MCF 10A (cell line): ENCODE measurements around the gene RC3H2. TPM values are rescaled to one million over a fixed set of nuclear protein-coding genes. Genes with fewer than 3 reads are reported as not detected.
"Not testable (repeated sequence)": the region's sequence is repeated elsewhere in the genome, so short reads cannot be mapped to it uniquely, and the experiment has no call there.

Source experiments
- BruUV-seq: library from RNA; stranded (reverse); fragments of 400-500 nt; replicated peaks from 2 replicates; lab custom pipeline; 2021; lab: Mats Ljungman, UMichigan
- CTCF ChIA-PET: fragments of 300-600 bp; sonication (Branson Sonifier 250); formaldehyde crosslinking; extraction: SDS; loops from one replicate; lab custom pipeline; 2021; ENCODE audit warnings: antibody characterized with exemption, inconsistent platforms; lab: Yijun Ruan, JAX
- POLR2A ChIA-PET: fragments of 300-600, 350-650 bp; sonication (Branson Sonifier 250); formaldehyde crosslinking; extraction: SDS; loops from one replicate; lab custom pipeline; 2020; ENCODE audit warnings: antibody characterized with exemption, inconsistent platforms; lab: Yijun Ruan, JAX
- DNase-seq: peaks from one replicate; pipeline ENCODE4 v3.0.0-alpha.2; 2018; ENCODE audit not compliant: unreplicated experiment
- H3K27ac Mint-ChIP-seq: one replicate; pipeline ENCODE4 v1.8.0; 2022; ENCODE audit warnings: mild to moderate bottlenecking, low read depth, mixed read lengths; ENCODE audit not compliant: unreplicated experiment
- H3K27me3 Mint-ChIP-seq: one replicate; pipeline ENCODE4 v1.8.0; 2022; ENCODE audit warnings: mixed read lengths; ENCODE audit not compliant: insufficient read depth, unreplicated experiment
- H3K36me3 Mint-ChIP-seq: one replicate; pipeline ENCODE4 v1.8.0; 2022; ENCODE audit warnings: mild to moderate bottlenecking, moderate library complexity, mixed read lengths; ENCODE audit not compliant: insufficient read depth, unreplicated experiment
- H3K4me1 Mint-ChIP-seq: one replicate; pipeline ENCODE4 v1.8.0; 2022; ENCODE audit warnings: mixed read lengths; ENCODE audit not compliant: insufficient read depth, unreplicated experiment
- H3K4me3 Mint-ChIP-seq: one replicate; pipeline ENCODE4 v1.8.0; 2022; ENCODE audit warnings: mild to moderate bottlenecking, moderate library complexity, mixed read lengths; ENCODE audit not compliant: unreplicated experiment
- H3K9me3 Mint-ChIP-seq: one replicate; pipeline ENCODE4 v1.8.0; 2022; ENCODE audit warnings: mixed read lengths; ENCODE audit not compliant: unreplicated experiment
- intact Hi-C: fragments of 100-400 bp; cut with micrococcal nuclease; formaldehyde crosslinking; loops from 2 replicates; pipeline ENCODE4 v1.14.1; 2022
- total RNA-seq: library from RNA; stranded (reverse); gene quantifications from 2 replicates; pipeline ENCODE4 v1.2.3, GENCODE V29; 2022
- TF ChIP-seq, protein P1 (sequence below): fragments of 200-600 bp; IDR thresholded peaks from one replicate; pipeline ENCODE4 v1.8.0; 2022; ENCODE audit warnings: antibody characterized with exemption, mild to moderate bottlenecking; ENCODE audit not compliant: unreplicated experiment

Gene RC3H2
- total RNA-seq, 1 experiment from 2014 or later, result 59.1 TPM

DNA sequence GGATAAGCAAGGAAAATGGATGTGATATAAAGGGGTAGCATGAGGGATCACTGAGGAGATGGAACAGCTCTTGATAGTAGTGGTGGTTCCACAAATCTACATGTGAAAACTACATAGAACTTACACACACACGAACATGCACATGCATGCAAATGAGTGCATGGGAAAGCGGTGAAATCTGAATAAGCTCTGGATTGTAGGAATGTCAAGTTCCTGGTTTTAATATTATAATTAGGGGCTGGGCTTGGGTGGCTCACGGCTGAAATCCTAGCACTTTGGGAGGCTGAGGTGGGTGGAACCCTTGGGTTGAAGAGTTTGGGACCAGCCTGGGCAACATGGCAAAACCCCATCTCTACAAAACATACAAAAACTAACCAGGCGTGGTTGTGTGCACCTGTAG, 63.7 kb downstream of the RC3H2 start:
- BruUV-seq, result no TSS peak
- TF ChIP-seq, protein P1, sequence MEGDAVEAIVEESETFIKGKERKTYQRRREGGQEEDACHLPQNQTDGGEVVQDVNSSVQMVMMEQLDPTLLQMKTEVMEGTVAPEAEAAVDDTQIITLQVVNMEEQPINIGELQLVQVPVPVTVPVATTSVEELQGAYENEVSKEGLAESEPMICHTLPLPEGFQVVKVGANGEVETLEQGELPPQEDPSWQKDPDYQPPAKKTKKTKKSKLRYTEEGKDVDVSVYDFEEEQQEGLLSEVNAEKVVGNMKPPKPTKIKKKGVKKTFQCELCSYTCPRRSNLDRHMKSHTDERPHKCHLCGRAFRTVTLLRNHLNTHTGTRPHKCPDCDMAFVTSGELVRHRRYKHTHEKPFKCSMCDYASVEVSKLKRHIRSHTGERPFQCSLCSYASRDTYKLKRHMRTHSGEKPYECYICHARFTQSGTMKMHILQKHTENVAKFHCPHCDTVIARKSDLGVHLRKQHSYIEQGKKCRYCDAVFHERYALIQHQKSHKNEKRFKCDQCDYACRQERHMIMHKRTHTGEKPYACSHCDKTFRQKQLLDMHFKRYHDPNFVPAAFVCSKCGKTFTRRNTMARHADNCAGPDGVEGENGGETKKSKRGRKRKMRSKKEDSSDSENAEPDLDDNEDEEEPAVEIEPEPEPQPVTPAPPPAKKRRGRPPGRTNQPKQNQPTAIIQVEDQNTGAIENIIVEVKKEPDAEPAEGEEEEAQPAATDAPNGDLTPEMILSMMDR, result no peak
- H3K27ac Mint-ChIP-seq, result no peak overlapping the region
- H3K4me3 Mint-ChIP-seq, result no peak overlapping the region
- POLR2A ChIA-PET, result interaction anchor here (0.7 to 1.1 kb wide), 3 partner anchors 13 to 63 kb away, joined by 3 to 4 read pairs (median 4); partner anchors contain the start of gene PDCL
- H3K27me3 Mint-ChIP-seq, result peaks cover 11% of the 10 kb centered on the region
- no peaks in the 10 kb centered on the region for H3K4me1 Mint-ChIP-seq
- intact Hi-C loops, result no loop called here
- CTCF ChIA-PET, result interaction anchor here (0.6 to 1.0 kb wide), 2 partner anchors 451 to 1193 kb away, joined by 3 to 6 read pairs; no protein-coding TSS in a partner anchor
- peaks cover 31% of the 10 kb centered on the region for H3K36me3 Mint-ChIP-seq
- DNase-seq, result no peak
- H3K9me3 Mint-ChIP-seq, result peaks cover 9% of the 10 kb centered on the region

- H3K36me3 Mint-ChIP-seq, H3K4me3 Mint-ChIP-seq, CTCF ChIA-PET, POLR2A ChIA-PET, H3K9me3 Mint-ChIP-seq, H3K4me1 Mint-ChIP-seq, H3K27ac Mint-ChIP-seq, intact Hi-C loops, BruUV-seq: not testable (repeated sequence)
- peaks cover 11% of the 10 kb centered on the region for H3K27me3 Mint-ChIP-seq
- DNase-seq, result peak; percentile 9
Measured at GRCh38 chr9:122838441-122838840, 66.7 kb downstream of the RC3H2 start.

DNA sequence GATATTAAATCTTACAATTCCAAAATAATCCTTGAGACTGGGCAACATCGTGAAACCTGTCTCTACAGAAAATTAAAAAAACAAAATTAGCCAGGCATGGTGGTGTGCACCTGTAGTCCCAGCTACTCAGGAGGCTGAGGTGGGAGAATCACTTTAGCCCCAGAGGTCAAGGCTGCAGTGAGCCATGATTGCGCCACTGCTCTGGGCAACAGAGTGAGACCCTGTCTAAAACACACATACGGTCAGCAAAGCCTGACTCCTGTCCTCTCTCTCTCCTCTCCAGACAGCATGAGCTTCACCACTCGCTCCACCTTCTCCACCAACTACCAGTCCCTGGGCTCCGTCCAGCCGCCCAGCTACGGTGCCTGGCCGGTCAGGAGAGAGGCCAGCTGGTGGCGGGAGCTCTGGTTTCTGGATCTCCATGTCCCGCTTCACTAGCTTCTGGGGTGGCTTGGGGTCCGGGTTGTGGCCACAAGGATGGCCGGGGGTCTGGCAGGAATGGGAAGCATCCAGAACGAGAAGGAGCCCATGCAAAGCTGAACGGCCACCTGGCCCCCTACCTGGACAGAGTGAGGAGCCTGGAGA, 67.8 kb downstream of the RC3H2 start:
- H3K36me3 Mint-ChIP-seq, result no peaks in the 10 kb centered on the region

GRCh38 chr9:122835313-122835731, 69.8 kb downstream of the RC3H2 start:
- Mint-ChIP-seq H3K9me3 (peaks cover 9% of the 10 kb centered on the region), H3K36me3 (no peaks in the 10 kb centered on the region), H3K4me3 (no peak overlapping the region), H3K4me1 (no peaks in the 10 kb centered on the region), H3K27me3 (peaks cover 9% of the 10 kb centered on the region), H3K27ac (no peak overlapping the region)
- TF ChIP-seq, protein P1, result no peak
- no TSS peak for BruUV-seq
- CTCF ChIA-PET, result interaction anchor here (1.0 to 1.9 kb wide), 2 partner anchors 156 to 736 kb away, joined by 3 to 5 read pairs; no protein-coding TSS in a partner anchor
- intact Hi-C loops, result no loop called here
- POLR2A ChIA-PET, result no interaction called here
- DNase-seq, result no peak

More for the DNA sequence above, 67.8 kb downstream of the RC3H2 start:
- Mint-ChIP-seq H3K4me3 (no peak overlapping the region), H3K4me1 (no peaks in the 10 kb centered on the region), H3K27ac (no peak overlapping the region), H3K9me3 (peaks cover 9% of the 10 kb centered on the region), H3K27me3 (peaks cover 11% of the 10 kb centered on the region)
- TF ChIP-seq, protein P1, result no peak
- intact Hi-C loops, result no loop called here
- CTCF ChIA-PET, result interaction anchor here (0.7 kb wide), 1 partner anchor 739 kb away, joined by 3 read pairs; no protein-coding TSS in a partner anchor
- no peak for DNase-seq
- POLR2A ChIA-PET, result interaction anchor here (1.0 kb wide), 1 partner anchor 9 kb away, joined by 4 read pairs; the partner anchor contains the start of gene PDCL
- no TSS peak for BruUV-seq
